Natural killer cell (primary cell): ENCODE data around the gene USH1G. TPM values are rescaled to one million over a fixed set of nuclear protein-coding genes. Genes with fewer than 3 reads are reported as not detected.

Experiments used
- ATAC-seq, 3 donors: fragments of 150-1000 bp in 2 of 3; fragments of 200-7000 bp in 1 of 3; cut with Tn5 transposase; 1 replicate in 1 of 3; 2 replicates in 2 of 3; pipeline ENCODE4 v1.10.0; 2021; ENCODE audit warnings: mild to moderate bottlenecking in 2 of 3, moderate library complexity in 2 of 3
- DNase-seq, 2 donors: peaks; one replicate each; pipeline versions ENCODE4 v3.0.0 to v3.0.0-alpha.2; 2013 to 2021; ENCODE audit warnings: mixed read lengths in 1 of 2
- H3K27ac ChIP-seq: one replicate; pipeline ENCODE4 v1.5.1; 2013; ENCODE audit warnings: mild to moderate bottlenecking, low read length
- H3K27me3 ChIP-seq: one replicate; pipeline ENCODE4 v1.6.1; 2013; ENCODE audit warnings: low read length; ENCODE audit not compliant: control insufficient read depth, insufficient read depth
- H3K36me3 ChIP-seq: one replicate; pipeline ENCODE4 v1.6.1; 2013; ENCODE audit warnings: low read length; ENCODE audit not compliant: control insufficient read depth, insufficient read depth
- H3K4me1 ChIP-seq: one replicate; pipeline ENCODE4 v1.6.1; 2013; ENCODE audit warnings: low read length; ENCODE audit not compliant: control insufficient read depth, insufficient read depth
- H3K4me3 ChIP-seq: one replicate; pipeline ENCODE4 v1.5.1; 2013; ENCODE audit warnings: low read length
- H3K9me3 ChIP-seq: one replicate; pipeline ENCODE4 v1.6.1; 2013; ENCODE audit warnings: low read length; ENCODE audit not compliant: control insufficient read depth, insufficient read depth
- H3K27ac Mint-ChIP-seq, 2 donors: one replicate each; pipeline ENCODE4 v1.8.0; 2022; ENCODE audit warnings: mild to moderate bottlenecking in 2 of 2, mixed read lengths in 2 of 2, moderate library complexity in 1 of 2
- H3K27me3 Mint-ChIP-seq, 2 donors: one replicate each; pipeline ENCODE4 v1.8.0; 2022; ENCODE audit warnings: low read depth in 2 of 2, mixed read lengths in 2 of 2
- H3K36me3 Mint-ChIP-seq: one replicate; pipeline ENCODE4 v1.8.0; 2022; ENCODE audit warnings: mixed read lengths
- H3K4me1 Mint-ChIP-seq, 2 donors: one replicate each; pipeline ENCODE4 v1.8.0; 2022; ENCODE audit warnings: mixed read lengths in 2 of 2
- H3K4me3 Mint-ChIP-seq: one replicate; pipeline ENCODE4 v1.8.0; 2022; ENCODE audit warnings: mild to moderate bottlenecking, moderate library complexity, mixed read lengths
- H3K9me3 Mint-ChIP-seq, 2 donors: one replicate each; pipeline ENCODE4 v1.8.0; 2022; ENCODE audit warnings: mixed read lengths in 2 of 2
- WGBS: methylation state at CpG from one replicate; pipeline ENCODE4 v1.1.7; 2013; ENCODE audit warnings: missing lambda C conversion rate; ENCODE audit not compliant: insufficient coverage; 5-methylcytosine and 5-hydroxymethylcytosine counted together
- intact Hi-C: fragments of 100-400 bp; cut with micrococcal nuclease; formaldehyde crosslinking; loops from one replicate; pipeline ENCODE4 v1.14.2; 2022
- total RNA-seq, 4 donors: library from RNA; stranded (reverse); fragments of 120-200 nt in 1 of 4; gene quantifications; one replicate each; pipeline versions ENCODE4 v1.2.3 to v1.2.4, GENCODE V29; 2013 to 2022
- TF ChIP-seq, protein P1 (sequence below): fragments of 200-600 bp; IDR thresholded peaks from one replicate; pipeline ENCODE4 v1.8.0; 2022; ENCODE audit warnings: antibody characterized with exemption

USH1G gene
- total RNA-seq, 3 donors from 2014 or later (not counting 1 experiment from before 2014, with no cell fraction given) = not detected

DNA sequence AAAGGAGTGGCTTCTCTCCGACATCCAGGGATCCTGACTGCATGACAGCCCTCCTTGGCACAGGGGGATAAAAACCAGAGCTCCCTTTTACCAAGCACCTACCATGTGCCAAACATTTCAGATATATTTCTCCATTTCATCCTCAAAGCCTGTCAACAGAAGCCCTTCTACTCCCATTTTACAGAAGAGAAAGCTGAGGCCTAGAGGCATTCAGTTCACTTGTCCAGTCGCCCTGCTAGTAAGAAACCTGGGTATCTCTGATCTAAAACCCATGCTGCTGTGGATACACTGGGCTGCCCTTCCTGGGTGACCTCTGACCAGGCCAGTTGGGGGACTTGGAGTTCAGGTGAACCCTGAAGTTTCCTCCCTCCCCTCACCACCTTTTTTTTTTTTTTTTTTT lies 44.4 kb downstream of the USH1G start:
- no peaks in the 10 kb centered on the region for H3K36me3 Mint-ChIP-seq
- Histone ChIP-seq H3K27me3 (no peaks in the 10 kb centered on the region), H3K4me1 (peaks cover 3% of the 10 kb centered on the region), H3K9me3 (no peaks in the 10 kb centered on the region), H3K27ac (no peak overlapping the region), H3K36me3 (no peaks in the 10 kb centered on the region), H3K4me3 (no peak overlapping the region)
- 72% methylated on average over 2 of the region's 2 CpGs for WGBS
- peaks cover 0 to 3% of the 10 kb centered on the region in 2 donors for H3K27me3 Mint-ChIP-seq
- ATAC-seq (no peak), DNase-seq (no peak)
- intact Hi-C loops = no loop called here
- no peak overlapping the region for H3K4me3 Mint-ChIP-seq
- H3K9me3 Mint-ChIP-seq = no peaks in the 10 kb centered on the region
- no peak overlapping the region for H3K27ac Mint-ChIP-seq
- TF ChIP-seq, protein P1, sequence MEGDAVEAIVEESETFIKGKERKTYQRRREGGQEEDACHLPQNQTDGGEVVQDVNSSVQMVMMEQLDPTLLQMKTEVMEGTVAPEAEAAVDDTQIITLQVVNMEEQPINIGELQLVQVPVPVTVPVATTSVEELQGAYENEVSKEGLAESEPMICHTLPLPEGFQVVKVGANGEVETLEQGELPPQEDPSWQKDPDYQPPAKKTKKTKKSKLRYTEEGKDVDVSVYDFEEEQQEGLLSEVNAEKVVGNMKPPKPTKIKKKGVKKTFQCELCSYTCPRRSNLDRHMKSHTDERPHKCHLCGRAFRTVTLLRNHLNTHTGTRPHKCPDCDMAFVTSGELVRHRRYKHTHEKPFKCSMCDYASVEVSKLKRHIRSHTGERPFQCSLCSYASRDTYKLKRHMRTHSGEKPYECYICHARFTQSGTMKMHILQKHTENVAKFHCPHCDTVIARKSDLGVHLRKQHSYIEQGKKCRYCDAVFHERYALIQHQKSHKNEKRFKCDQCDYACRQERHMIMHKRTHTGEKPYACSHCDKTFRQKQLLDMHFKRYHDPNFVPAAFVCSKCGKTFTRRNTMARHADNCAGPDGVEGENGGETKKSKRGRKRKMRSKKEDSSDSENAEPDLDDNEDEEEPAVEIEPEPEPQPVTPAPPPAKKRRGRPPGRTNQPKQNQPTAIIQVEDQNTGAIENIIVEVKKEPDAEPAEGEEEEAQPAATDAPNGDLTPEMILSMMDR = no peak
- H3K4me1 Mint-ChIP-seq = peaks cover 4 to 5% of the 10 kb centered on the region in 2 donors

DNA sequence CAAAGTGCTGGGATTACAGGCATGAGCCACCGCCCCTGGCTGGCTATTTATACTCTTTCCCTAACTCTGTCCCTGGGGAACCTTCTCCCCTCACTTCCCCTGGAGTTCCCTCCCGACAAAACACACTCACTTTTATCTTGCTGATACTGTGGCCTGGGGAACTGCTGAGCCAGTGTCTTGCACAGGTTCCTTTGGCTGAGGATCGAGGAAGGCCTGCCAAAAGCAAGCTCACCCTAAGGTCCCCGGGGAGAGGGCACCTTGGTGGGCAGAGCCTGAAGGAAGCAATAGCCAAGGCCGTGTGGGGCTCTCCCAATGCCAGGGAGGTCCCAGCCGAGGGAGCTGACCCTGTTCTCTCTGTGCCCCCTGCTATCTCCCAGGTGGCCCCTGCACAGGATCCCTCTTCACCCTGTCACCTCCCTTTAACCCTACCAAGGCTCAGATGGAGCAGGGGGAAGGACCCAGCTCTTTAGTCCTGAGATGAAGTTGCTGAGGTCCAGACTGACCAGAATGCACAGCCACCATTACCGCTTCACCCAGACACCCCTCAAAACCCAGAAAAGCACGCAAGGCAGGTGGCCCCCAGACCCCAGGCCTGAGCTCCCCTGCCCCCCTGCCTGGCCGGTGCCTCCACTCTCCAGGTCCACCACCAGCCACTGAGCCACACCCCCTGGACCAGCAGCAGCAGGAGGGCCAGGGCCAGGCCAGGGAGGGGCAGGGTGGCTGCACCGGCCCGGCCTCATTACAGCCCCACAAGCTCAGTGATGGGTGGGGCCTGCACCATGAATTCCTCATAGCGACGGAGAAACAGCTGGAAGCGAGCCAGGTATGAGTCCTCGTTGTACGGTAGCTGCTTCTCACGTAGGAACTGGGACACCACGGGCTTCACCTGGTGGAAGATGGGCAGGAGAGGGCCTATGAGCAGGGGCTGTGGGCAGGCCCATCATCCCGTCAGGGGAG lies 45.2 kb downstream of the USH1G start:
- peaks cover 6% of the 10 kb centered on the region for H3K4me1 ChIP-seq
- no peaks in the 10 kb centered on the region for H3K36me3 ChIP-seq
- ATAC-seq = no peak
- intact Hi-C loops = no loop called here
- Mint-ChIP-seq H3K4me3 (no peak overlapping the region), H3K27ac (no peak overlapping the region), H3K4me1 (peaks cover 11 to 12% of the 10 kb centered on the region in 2 donors), H3K9me3 (no peaks in the 10 kb centered on the region), H3K36me3 (no peaks in the 10 kb centered on the region), H3K27me3 (no peaks in the 10 kb centered on the region)
- WGBS = 86% methylated on average over 19 of the region's 19 CpGs
- TF ChIP-seq, protein P1 = no peak
- H3K9me3 ChIP-seq = no peaks in the 10 kb centered on the region
- DNase-seq = no peak
- no peaks in the 10 kb centered on the region for H3K27me3 ChIP-seq
- no peak overlapping the region for H3K27ac ChIP-seq
- no peak overlapping the region for H3K4me3 ChIP-seq

DNA sequence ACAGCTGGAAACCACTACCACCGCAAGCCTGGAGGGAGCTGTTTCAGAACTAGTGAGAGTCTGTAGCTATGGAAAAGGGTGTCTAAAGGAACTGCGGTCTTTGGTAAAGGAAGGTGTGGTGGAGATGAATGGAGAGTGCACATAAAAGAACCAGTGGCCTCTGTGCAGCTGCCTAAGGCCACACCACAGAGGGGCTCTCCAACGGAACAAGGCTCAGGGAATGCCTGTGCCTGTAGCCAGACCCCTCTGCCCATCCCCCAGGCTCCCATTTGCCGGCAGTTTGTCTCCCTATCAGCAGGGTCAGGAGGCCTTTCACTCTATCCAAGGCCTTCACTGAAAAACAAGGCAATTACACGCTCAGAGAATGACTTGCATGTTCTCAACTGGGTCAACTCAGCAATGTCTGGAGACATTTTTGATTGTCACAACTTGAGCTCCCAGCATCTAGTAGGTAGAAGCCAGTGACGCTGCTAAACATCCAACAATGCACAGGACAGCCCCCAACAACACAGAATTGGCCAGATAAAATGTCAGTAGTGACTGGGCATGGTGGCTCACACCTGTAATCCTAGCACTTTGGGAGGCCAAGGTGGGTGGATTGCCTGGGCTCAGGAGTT lies 47.0 kb downstream of the USH1G start:
- TF ChIP-seq, protein P1 = no peak
- intact Hi-C loops = no loop called here
- ATAC-seq = no peak
- no peak for DNase-seq
- Mint-ChIP-seq H3K27ac (no peak overlapping the region), H3K27me3 (no peaks in the 10 kb centered on the region), H3K4me3 (no peak overlapping the region), H3K4me1 (peaks cover 22 to 29% of the 10 kb centered on the region in 2 donors), H3K36me3 (no peaks in the 10 kb centered on the region), H3K9me3 (no peaks in the 10 kb centered on the region)
- Histone ChIP-seq H3K27me3 (no peaks in the 10 kb centered on the region), H3K36me3 (no peaks in the 10 kb centered on the region), H3K4me3 (no peak overlapping the region), H3K9me3 (no peaks in the 10 kb centered on the region), H3K4me1 (peaks cover 17% of the 10 kb centered on the region), H3K27ac (no peak overlapping the region)
- 84% methylated on average over 6 of the region's 6 CpGs for WGBS
